ENCODE measurements around the gene ZSWIM6. TPM values are rescaled to one million over a fixed set of nuclear protein-coding genes. Genes with fewer than 3 reads are reported as not detected.
"Not testable (repeated sequence)": the region's sequence is repeated elsewhere in the genome, so short reads cannot be mapped to it uniquely, and the experiment has no call there.

ZSWIM6 gene
- total RNA-seq, 2 donors from 2014 or later: 3.2 to 4.9 TPM

- Mint-ChIP-seq H3K27me3 (no peaks in the 10 kb centered on the region), H3K4me1 (peaks cover 28% of the 10 kb centered on the region), H3K36me3 (ENCODE audit: low read depth) (peaks cover 5% of the 10 kb centered on the region), H3K27ac (peak overlapping the region; percentile 82), H3K9me3 (no peaks in the 10 kb centered on the region), H3K4me3 (peak overlapping the region; percentile 69)
- no peak for ATAC-seq (replicated peaks)
These were observed 77.5 kb downstream of the ZSWIM6 start for GRCh38 chr5:61409568-61409967.

DNA sequence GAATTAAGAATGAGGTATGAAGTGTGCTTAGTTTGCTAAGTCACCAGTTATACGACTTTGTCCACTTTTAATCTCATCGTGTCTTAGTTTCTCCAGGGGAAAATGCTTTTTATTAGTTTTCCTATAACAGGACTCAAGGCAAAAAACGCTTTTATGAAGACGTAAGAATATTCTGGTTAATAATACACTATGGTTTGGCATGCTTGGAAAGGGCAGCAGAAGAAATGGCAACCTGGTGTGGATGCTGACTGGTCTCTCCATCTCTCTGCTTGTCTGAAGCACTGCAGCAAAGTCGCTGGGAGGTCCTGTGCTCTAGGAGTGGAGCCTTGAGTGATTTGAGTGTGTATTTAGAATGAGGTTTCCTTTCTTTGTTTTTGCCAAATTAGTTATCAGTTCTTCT is 78.8 kb downstream of the ZSWIM6 start:
- Mint-ChIP-seq H3K36me3 (ENCODE audit: low read depth) (peaks cover 5% of the 10 kb centered on the region), H3K4me1 (peaks cover 28% of the 10 kb centered on the region)

DNA sequence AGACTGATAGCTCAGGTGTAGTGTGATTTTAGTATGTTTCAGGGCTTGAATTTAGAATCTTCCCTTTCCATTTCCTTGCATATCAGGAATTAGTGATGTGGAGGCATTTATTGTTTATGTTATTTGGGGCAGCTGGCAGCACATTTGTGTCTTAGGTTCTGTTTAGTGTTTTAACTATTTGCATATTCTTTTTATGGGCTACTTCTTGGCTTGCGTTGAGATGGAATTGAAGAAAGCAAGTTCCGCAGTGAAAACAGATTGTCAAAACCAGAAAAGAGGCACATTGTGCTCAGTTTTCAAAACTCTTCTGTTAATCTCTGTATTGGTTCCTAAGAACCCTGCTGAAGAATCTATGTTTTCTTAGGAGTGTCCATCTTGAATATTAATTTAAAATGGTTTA is 80.3 kb downstream of the ZSWIM6 start:
- H3K27me3 Mint-ChIP-seq: no peaks in the 10 kb centered on the region
- H3K36me3 Mint-ChIP-seq (ENCODE audit: low read depth): peaks cover 5% of the 10 kb centered on the region
- no peak overlapping the region for H3K27ac Mint-ChIP-seq
- H3K4me1 Mint-ChIP-seq: peaks cover 33% of the 10 kb centered on the region
- no peak for ATAC-seq (replicated peaks)
- H3K4me3 Mint-ChIP-seq: no peak overlapping the region
- H3K9me3 Mint-ChIP-seq: no peaks in the 10 kb centered on the region

More for the DNA sequence above, 78.8 kb downstream of the ZSWIM6 start:
- H3K9me3 Mint-ChIP-seq: no peaks in the 10 kb centered on the region
- no peaks in the 10 kb centered on the region for H3K27me3 Mint-ChIP-seq
- no peak overlapping the region for H3K27ac Mint-ChIP-seq
- no peak overlapping the region for H3K4me3 Mint-ChIP-seq
- ATAC-seq (replicated peaks): no peak

GRCh38 chr5:61413205-61413604 is 81.1 kb downstream of the ZSWIM6 start:
- H3K36me3 Mint-ChIP-seq (ENCODE audit: low read depth); H3K27ac Mint-ChIP-seq; ATAC-seq (replicated peaks): not testable (repeated sequence)

GRCh38 chr5:61414806-61415205 is 82.7 kb downstream of the ZSWIM6 start:
- no peak overlapping the region for H3K27ac Mint-ChIP-seq
- no peak overlapping the region for H3K4me3 Mint-ChIP-seq
- no peak for ATAC-seq (replicated peaks)
- no peaks in the 10 kb centered on the region for H3K9me3 Mint-ChIP-seq
- no peaks in the 10 kb centered on the region for H3K36me3 Mint-ChIP-seq (ENCODE audit: low read depth)
- no peaks in the 10 kb centered on the region for H3K27me3 Mint-ChIP-seq
- H3K4me1 Mint-ChIP-seq: peaks cover 13% of the 10 kb centered on the region

More at GRCh38 chr5:61413205-61413604, 81.1 kb downstream of the ZSWIM6 start:
- H3K4me1 Mint-ChIP-seq: peaks cover 29% of the 10 kb centered on the region
- not testable (repeated sequence) for H3K9me3 Mint-ChIP-seq, H3K27me3 Mint-ChIP-seq, H3K4me3 Mint-ChIP-seq

- H3K27ac Mint-ChIP-seq: peak overlapping the region; percentile 73
- peaks cover under 1% of the 10 kb centered on the region for H3K9me3 Mint-ChIP-seq
- no peaks in the 10 kb centered on the region for H3K36me3 Mint-ChIP-seq (ENCODE audit: low read depth)
- no peaks in the 10 kb centered on the region for H3K27me3 Mint-ChIP-seq
- peaks cover 12% of the 10 kb centered on the region for H3K4me1 Mint-ChIP-seq
- no peak overlapping the region for H3K4me3 Mint-ChIP-seq
- ATAC-seq (replicated peaks): peak; percentile 81
These were observed 84.0 kb downstream of the ZSWIM6 start for GRCh38 chr5:61416010-61416409.

DNA sequence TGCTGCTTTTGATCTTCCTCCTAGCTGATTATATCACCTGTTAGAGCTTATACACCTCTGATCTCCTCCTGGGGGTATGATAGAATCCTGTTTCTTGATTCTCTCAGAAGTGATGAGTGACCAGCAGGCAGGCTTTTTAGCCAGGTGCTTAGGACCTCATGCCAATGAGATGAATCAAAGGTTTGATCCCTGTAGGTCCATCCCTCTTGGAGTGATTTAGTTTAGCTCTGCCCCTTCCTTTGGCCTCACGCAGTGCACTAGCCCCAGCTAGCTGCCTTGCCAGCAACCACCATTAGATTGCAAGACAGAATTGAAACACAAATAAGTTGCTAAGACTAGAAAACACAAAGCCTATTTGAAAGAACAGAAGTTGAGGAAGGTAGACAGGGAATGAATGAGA is 84.4 kb downstream of the ZSWIM6 start:
- no peaks in the 10 kb centered on the region for H3K27me3 Mint-ChIP-seq
- no peaks in the 10 kb centered on the region for H3K36me3 Mint-ChIP-seq (ENCODE audit: low read depth)
- ATAC-seq (replicated peaks): no peak
- no peak overlapping the region for H3K4me3 Mint-ChIP-seq
- peaks cover 5% of the 10 kb centered on the region for H3K9me3 Mint-ChIP-seq
- peak overlapping the region; percentile 73 for H3K27ac Mint-ChIP-seq
- peaks cover 16% of the 10 kb centered on the region for H3K4me1 Mint-ChIP-seq

DNA sequence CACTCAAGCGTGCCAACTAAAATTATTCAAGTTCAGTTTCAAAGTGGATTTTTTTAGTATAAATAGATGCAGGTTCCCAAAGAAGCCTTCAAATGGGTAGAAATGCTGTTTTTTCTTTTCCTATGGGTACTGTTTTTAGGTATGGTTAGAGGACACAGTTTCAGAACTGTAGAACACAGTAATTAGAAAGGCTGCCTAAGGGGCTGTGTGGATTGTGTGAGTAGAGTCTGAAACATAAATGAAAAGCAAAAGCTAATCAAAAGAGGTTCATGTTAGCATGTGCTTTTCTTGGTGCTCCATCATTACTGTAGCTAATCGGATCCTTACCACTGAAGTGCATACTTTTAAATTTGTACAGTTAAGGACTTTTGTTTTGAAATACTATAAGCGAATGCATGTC is 85.3 kb downstream of the ZSWIM6 start:
- Mint-ChIP-seq H3K36me3 (ENCODE audit: low read depth) (no peaks in the 10 kb centered on the region), H3K9me3 (peaks cover 7% of the 10 kb centered on the region), H3K27ac (no peak overlapping the region), H3K4me1 (peaks cover 19% of the 10 kb centered on the region), H3K27me3 (no peaks in the 10 kb centered on the region), H3K4me3 (no peak overlapping the region)
- no peak for ATAC-seq (replicated peaks)

GRCh38 chr5:61417851-61418250 is 85.8 kb downstream of the ZSWIM6 start:
- Mint-ChIP-seq H3K27me3 (no peaks in the 10 kb centered on the region), H3K27ac (no peak overlapping the region), H3K4me1 (peaks cover 19% of the 10 kb centered on the region), H3K9me3 (peaks cover 7% of the 10 kb centered on the region), H3K4me3 (no peak overlapping the region), H3K36me3 (ENCODE audit: low read depth) (no peaks in the 10 kb centered on the region)
- no peak for ATAC-seq (replicated peaks)

GRCh38 chr5:61419106-61419505 is 87.0 kb downstream of the ZSWIM6 start:
- Mint-ChIP-seq H3K9me3 (peaks cover 7% of the 10 kb centered on the region), H3K4me1 (peaks cover 15% of the 10 kb centered on the region), H3K36me3 (ENCODE audit: low read depth) (no peaks in the 10 kb centered on the region), H3K4me3 (no peak overlapping the region), H3K27me3 (no peaks in the 10 kb centered on the region), H3K27ac (no peak overlapping the region)
- no peak for ATAC-seq (replicated peaks)

DNA sequence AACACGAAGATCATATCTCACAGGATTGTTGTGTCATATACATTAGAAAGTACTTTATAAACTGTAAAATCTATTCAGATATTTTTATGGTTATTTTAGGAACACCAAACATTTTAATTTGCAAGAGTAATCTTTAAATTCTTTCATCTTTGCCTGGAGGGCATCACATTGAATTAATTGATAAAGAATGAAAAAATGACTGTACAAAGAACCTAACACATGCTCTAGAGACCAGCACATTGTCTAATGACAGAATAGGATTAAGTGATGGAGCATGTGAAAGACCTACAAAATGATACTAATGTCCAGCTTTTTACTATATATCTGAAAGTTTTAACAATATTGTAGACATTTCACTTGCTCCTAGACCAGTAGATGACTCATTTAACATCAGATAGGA is 88.0 kb downstream of the ZSWIM6 start:
- Mint-ChIP-seq H3K27ac (no peak overlapping the region), H3K4me1 (peaks cover 13% of the 10 kb centered on the region), H3K4me3 (no peak overlapping the region)

DNA sequence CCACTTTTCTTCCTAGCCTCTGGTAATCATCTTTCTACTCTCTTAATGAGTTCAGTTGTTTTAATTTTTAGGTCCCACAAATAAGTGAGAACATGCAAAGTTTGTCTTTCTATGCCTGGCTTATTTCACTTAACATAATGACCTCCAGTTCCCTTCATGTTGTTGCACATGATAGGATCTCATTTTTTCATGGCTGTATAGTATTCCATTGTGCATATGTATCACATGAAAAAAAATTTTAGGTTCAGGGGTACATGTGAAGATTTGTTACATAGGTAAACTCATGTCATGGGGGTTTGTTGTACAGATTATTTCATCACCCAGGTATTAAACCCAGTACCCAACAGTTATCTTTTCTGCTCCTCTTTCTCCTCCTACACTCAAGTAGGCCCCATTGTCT is 89.2 kb downstream of the ZSWIM6 start:
- peaks cover 17% of the 10 kb centered on the region for H3K4me1 Mint-ChIP-seq
- H3K36me3 Mint-ChIP-seq (ENCODE audit: low read depth); H3K27ac Mint-ChIP-seq; ATAC-seq (replicated peaks); H3K9me3 Mint-ChIP-seq; H3K4me3 Mint-ChIP-seq; H3K27me3 Mint-ChIP-seq: not testable (repeated sequence)

More for the DNA sequence above, 88.0 kb downstream of the ZSWIM6 start:
- Mint-ChIP-seq H3K27me3 (no peaks in the 10 kb centered on the region), H3K9me3 (peaks cover 7% of the 10 kb centered on the region), H3K36me3 (ENCODE audit: low read depth) (no peaks in the 10 kb centered on the region)
- no peak for ATAC-seq (replicated peaks)

- peaks cover 13% of the 10 kb centered on the region for H3K4me1 Mint-ChIP-seq
- H3K4me3 Mint-ChIP-seq: no peak overlapping the region
- no peak for ATAC-seq (replicated peaks)
- peaks cover 7% of the 10 kb centered on the region for H3K9me3 Mint-ChIP-seq
- H3K36me3 Mint-ChIP-seq (ENCODE audit: low read depth): no peaks in the 10 kb centered on the region
- H3K27ac Mint-ChIP-seq: peak overlapping the region; percentile 6
- H3K27me3 Mint-ChIP-seq: no peaks in the 10 kb centered on the region
These were observed 91.6 kb downstream of the ZSWIM6 start for GRCh38 chr5:61423487-61424145.

GRCh38 chr5:61425918-61426317 is 93.9 kb downstream of the ZSWIM6 start:
- ATAC-seq (replicated peaks): no peak
- H3K9me3 Mint-ChIP-seq: peaks cover 7% of the 10 kb centered on the region
- H3K36me3 Mint-ChIP-seq (ENCODE audit: low read depth): no peaks in the 10 kb centered on the region
- H3K27me3 Mint-ChIP-seq: no peaks in the 10 kb centered on the region
- H3K4me3 Mint-ChIP-seq: no peak overlapping the region
- no peak overlapping the region for H3K27ac Mint-ChIP-seq
- H3K4me1 Mint-ChIP-seq: peaks cover 22% of the 10 kb centered on the region

DNA sequence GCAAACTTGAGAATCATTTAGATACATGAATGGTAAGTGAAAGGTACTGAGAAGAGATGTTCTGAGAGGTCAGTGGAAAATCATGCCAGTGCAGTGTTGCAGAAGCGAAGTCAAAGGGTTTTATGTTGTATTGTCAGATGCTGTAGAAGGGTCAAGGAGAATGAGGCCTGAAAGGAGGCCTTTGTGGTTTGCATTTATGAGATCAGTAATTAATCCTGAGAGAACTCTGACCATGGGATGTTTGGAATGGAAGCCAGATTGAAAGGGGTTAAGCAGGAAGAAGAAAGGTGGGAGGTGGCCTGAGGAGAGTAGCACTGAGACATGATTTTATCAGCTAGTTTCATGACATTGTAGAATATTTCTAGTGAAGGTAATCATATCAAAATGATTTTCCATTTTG is 97.8 kb downstream of the ZSWIM6 start:
- H3K36me3 Mint-ChIP-seq (ENCODE audit: low read depth): no peaks in the 10 kb centered on the region
- H3K4me3 Mint-ChIP-seq: no peak overlapping the region
- H3K27ac Mint-ChIP-seq: no peak overlapping the region
- ATAC-seq (replicated peaks): no peak
- no peaks in the 10 kb centered on the region for H3K9me3 Mint-ChIP-seq
- H3K4me1 Mint-ChIP-seq: peaks cover 14% of the 10 kb centered on the region
- no peaks in the 10 kb centered on the region for H3K27me3 Mint-ChIP-seq
